GM10847 (cell line): ENCODE results near the gene DUS2.

ENCODE experiments used
- POLR2A ChIP-seq: IDR thresholded peaks from 2 replicates; pipeline ENCODE4 v1.6.1; 2011; ENCODE audit not compliant: insufficient read length; ENCODE audit errors: extremely low read depth

Gene DUS2

DNA sequence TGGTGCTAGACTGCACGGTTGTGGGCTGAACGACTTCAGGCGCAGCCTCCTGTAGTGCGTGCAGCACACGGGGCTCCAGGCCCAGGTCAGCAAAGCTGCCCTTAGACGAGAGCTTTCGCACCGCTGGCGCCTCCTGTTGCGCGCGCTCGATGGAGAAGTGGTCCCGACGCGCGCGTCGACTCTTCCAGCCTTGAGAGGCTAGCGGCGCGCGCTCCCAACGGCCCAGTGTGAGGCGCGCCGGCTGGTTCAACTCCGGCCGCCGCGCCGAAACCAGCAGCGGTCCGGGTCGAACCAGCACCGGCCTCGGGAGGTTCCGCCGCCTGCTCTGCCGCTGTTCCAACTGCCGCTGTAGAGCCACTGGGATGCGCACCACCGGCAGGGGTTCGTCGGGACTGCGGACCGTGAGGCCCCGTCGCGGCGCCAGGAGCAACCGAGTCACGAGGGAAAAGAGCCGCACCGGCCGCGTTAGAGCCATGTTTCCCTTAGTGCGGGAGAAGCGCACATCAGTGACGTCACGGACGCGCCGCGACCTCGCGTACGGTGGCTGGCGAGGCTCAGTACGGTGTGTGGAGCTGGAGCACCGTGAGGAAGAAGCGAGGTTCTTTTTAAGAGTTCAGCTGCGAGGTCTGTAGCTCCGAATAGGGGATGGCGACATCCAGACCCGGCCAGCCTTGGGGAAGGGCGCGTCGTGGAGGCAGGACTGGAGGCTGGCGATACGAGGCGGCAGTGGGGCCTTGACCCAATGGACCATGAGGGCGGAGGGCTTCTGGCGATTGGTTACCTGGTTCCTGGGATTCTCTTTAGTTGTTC lies at the start of gene DUS2, which contains the start of gene DDX28:
DUS2 (plus strand) TSS at position 557 of the 810 bp plus-strand sequence. CDS start 14,740 bp downstream, outside the sequence.
DDX28 (minus strand) TSS at position 505 of the 810 bp plus-strand sequence; CDS start at position 475, 30 bp downstream.
- TF ChIP-seq POLR2A: peak; percentile 77

DNA sequence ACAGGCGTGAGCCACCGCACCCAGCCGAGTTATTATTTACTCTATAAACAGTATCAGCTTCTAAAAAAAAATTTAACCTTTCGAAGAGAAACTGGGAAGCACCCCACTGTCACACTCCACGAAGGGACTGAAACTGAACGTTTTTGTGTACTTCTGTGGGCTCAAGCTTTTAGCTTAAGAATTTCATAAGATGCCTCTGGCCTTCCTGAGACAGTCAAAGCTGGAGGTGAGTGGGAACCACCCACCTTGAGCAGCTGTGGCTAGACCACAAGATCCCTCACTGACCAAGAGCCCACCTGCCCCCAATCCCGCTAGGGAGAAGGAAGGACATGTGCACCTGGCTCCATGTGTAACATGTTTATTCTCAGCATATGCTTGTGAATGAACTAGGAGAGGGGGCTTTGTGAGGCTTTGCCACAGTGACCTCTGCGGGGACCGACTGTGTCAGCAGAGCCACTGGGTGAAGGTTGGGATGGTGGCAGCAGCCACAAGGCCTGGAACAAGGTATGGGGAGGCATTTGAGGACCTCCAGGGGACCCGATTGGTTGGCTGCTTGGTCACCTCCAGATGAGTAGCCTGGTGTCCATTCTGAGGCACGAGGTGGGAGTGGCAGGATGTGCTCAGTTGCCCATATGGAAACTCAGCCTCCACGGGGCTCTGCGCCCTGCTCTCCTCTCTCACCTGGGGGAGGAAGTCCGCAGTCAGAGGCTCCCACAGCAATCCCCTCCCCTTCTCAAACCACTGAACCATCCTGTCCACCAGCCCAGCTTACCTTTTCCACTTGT lies 47.6 kb upstream of the DUS2 start:
- no peak for TF ChIP-seq POLR2A

DNA sequence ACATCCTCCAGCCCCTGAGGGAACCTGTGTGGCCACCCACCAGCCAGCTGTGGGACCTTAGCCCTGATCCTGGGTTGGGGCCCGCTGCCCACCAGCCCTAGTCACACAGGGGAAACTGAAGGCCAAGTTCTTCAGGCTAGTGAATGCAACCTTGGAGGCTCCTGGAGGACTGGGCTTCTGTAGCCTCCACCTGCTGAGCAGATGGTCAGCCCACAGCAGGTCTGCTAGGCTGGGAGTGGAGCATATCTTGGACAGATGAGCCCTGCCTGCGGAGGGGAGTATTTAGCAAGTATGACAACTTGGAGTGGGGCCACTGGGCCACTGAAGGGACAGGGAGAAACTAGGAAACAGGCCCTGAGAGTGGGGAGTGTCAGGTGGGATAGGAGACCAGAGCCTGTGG lies 46.9 kb upstream of the DUS2 start:
- TF ChIP-seq POLR2A: no peak

DNA sequence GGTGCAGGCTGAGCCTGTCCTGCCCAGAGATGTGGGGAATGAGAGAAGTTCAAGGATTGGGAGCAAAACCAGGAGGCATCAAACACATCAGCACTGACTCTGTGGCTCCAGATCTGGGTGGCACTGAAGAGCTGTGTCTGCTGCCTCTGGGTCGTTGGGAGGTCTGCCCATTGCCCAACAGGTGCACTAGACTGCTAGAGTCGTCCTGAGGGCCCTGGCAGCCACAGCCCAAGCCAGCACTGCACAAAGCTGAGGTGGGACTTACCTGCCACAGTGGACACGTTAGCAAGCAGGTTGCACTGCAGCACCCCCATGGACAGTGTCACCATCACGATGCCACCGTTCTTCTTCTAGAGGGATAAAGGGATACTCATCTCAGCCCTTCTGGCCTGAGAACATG lies 46.1 kb upstream of the DUS2 start:
- no peak for TF ChIP-seq POLR2A

DNA sequence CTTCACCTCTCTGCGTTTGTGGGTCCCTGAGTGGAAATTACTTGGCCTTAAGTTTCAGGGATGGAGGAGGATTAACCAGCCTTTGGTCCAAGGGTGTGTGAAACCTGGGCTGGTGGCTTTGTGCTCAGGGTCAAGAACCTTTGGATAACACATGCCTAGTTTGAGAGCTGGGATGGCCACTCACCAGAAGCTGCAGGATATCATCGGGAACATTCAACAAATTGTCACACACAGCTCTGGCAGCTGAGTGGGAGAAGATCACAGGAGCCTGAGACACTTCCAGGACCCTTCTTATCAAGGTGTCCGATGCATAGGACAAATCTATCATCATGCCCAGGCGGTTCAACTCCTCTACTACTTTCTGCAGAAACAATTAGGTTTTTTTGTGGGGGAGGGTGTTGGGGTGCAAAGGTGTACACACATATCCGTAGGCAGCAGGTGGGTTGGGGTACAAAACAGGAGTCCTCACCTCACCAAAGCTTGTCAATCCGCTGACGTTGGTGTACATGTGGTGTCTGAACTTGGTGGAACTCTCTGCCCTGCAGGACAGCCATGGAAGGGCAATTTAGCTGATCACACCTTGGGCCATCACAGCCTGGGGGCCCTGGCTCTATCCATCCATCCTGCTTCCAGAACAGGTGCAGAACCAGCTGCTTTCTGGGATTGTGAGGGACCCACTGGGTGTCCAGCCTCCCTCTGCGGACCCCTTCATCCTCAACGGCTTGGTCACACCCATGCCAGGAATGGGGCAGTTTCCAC lies 45.4 kb upstream of the DUS2 start:
- no peak for TF ChIP-seq POLR2A

DNA sequence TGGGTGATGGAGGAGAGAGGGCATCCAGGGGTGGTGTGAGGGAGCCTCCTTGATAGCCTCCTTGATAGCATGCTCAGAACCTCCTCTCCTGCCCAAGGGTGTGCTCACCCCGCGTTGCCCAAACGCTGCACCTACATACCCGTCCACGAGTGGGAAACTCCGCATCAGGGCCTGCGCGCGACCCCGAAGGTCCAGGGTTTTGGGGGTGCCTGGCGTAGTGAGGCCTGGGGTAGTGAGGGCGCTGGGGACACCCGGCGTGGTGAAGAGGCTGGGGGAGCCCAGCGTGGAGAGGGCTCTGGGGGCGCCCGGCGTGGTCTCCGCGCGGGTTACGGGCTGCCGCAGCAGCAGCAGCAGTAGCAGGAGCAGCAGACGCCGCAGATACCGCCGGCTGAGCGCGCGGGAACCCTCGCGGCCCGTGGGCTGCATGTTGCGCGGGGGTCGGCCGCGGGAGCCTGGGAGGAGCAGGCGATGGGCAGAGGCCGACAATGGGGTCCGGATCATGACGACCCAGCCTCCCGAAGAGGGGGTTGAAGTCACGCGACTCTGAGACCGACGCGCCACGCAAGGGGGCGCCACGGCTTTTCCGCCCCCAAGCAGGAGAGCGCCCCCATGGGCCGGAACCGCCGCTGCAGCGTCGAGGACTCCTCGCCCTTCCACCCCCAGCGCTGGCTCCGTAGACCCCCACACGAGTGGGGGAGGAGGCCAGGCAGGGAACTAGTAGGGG lies 43.0 kb upstream of the DUS2 start, which contains the start of gene DPEP3:
DPEP3 (minus strand) TSS at position 545 of the 724 bp plus-strand sequence; CDS start at position 426, 119 bp downstream.
- TF ChIP-seq POLR2A: no peak

DNA sequence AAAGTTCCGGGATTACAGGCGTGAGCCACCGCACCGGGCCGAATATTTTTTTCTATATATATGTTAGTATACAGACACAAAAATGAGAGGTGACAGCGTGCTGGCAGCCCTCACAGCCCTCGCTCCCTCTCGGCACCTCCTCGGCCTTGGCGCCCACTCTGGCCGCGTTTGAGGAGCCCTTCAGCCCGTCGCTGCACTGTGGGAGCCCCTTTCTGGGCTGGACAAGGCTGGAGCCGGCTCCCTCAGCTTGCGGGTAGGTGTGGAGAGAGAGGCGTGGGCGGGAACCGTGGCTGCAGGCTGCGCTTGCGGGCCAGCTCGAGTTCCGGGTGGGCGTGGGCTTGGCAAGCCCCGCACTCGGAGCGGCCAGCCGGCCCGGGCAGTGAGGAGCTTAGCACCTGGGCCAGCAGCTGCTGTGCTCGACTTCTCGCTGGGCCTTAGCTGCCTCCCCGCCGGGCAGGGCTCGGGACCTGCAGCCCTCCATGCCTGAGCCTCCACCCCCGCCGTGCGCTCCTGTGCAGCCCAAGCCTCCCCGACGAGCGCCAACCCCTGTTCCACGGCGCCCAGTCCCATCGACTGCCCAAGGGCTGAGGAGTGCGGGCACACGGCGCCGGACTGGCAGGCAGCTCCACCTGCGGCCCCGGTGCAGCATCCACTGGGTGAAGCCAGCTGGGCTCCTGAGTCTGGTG lies 40.9 kb upstream of the DUS2 start:
- TF ChIP-seq POLR2A: no peak

DNA sequence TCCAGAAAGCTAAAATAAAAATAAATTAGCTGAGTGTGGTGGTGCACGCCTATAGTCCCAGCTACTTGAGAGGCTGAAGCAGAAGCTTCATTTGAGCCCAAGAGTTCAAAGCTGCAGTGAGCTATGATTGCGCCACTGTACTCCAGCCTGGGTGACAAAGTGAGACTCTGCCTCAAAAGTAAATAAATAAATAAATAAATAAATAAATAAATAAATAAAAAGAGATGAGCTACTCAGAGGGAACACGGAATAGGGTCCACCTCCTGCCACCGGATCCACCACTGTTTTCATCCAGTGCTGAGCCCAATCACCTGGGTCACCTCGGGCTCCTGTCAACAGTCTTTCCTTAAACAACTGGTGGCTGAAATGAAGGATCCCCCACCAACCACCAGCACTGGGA lies 36.1 kb upstream of the DUS2 start:
- TF ChIP-seq POLR2A: no peak

DNA sequence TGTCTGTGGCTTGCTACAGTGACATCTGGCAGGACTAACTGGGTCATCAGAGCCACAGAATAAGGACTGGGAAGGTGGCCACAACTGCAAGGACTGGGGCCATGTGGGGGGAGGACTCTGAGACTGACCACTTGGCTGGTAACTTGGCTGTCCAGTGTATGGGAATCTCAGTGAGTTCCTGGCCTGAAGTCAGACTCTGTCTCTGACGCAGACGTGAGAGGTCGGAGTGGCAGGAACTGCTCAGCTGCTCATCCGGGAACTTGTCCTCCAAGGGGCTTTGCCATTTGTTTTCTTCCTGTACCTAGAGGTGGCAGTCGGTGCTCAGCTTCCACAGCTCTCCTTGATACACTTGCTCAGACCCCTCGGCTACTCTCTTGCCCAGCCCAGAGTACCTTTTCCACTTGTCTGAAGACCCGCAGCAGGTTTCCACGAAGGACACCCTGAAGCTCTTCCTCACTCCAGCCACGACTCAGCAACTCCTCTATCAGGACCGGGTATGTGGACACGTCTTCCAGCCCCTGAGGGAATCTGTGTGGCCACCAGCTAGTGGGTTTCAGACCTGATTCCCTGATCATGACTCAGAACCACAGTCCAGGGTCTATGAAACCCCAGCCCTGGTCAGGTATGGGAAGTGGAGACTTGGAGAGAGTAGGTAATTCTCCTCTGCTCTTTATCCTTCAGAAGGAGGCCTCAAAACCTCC lies 35.5 kb upstream of the DUS2 start:
- TF ChIP-seq POLR2A: no peak

DNA sequence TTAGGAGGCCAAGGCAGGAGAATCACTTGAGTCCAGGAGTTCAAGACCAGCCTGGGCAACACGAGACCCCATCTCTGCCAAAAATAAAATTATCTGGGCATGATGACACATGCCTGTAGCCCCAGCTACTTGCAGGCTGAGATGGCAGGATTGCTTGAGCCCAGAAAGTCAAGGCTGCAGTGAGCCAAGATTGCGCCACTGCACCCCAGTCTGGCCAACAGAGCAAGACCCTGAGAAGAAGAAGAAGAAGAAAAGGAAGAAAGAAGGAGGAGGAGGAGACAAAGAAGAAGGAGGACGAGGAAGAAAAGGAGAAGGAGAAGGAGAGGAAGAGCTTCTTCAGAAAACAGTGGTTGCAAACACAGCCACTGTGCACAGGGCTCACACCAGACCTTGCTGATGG lies 34.4 kb upstream of the DUS2 start:
- TF ChIP-seq POLR2A: no peak

DNA sequence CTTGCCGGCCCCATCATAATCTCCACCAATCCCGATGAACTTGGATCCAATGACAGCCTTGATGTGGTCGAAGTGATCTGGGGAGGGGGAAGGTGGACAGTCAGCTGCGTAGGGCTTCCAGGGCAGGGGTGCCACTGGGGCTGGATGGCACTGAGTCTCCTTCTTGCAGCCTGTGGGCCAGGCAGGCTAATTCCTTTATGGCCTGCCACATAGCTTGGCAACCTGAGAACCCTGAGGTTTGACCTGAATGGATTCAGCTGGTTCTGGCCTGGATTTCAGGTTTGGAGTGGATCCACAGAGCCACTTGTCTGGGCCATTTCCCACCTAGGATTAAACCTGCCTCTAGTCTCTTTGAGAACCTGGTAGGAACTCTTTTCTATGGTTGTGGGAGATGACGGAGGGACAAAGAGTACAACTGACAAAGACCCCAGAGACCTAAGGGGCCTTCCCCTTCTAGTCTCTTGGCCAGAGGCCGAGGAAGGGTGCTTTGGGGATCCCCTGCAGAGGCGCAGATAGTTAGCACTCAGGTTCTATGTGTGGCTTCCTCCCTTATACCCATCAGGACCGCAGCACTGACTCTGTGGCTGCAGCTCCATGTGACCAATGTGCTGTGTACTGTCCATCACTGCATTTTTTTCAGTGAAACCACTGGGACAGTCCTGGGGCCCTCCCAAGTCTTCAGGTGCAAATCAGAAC lies 33.6 kb upstream of the DUS2 start:
- no peak for TF ChIP-seq POLR2A

DNA sequence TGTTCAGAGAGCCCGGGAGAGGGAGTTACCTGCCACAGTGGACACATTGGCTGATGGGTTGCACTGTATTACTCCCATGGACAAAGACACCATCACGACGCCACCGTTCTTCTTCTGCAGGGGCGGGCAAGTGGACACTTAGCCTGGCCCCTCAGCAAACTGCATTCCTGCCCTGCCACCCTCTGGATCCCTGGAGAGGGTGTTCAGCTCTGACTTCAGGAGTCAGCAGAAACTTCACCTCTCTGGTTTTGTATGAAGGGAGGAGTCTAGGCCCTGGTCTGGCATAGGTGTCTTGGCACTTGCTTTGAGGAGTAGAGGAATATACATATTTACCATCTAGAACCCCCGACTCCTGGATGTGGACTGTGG lies 33.1 kb upstream of the DUS2 start:
- no peak for TF ChIP-seq POLR2A

DNA sequence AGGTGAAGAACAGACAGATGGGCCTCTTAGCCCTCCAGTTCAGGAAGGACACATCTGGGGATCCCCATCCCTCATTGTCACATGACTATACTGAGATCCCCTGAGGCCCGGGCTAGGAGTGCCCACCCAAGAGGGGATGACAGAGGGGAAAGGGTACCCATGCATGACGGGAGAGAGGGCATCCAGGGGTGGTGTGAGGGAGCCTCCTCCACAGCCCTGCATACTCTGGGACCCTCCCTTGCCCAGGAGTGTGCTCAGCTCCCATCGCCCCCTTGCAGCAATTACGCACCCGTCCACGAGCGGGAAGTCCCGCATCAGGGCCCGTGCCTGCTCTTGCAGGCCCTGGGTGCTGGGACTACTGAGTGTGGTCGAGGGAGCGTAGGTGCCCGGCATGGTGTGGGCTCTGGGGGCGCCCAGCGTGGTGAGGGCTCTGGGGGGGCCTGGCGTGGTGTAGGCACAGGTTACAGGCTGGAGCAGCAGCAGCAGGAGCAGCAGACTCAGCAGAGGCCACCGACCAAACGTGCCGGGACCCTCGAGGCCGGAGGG lies 30.4 kb upstream of the DUS2 start:
- no peak for TF ChIP-seq POLR2A
